Measurements from ENCODE around the gene PIEZO2. TPM values are rescaled to one million over a fixed set of nuclear protein-coding genes. Genes with fewer than 3 reads are reported as not detected.

The PIEZO2 gene
- polyA plus RNA-seq, 1 donor (not counting 4 experiments of a cell fraction or from before 2014, with no cell fraction given): not detected

DNA sequence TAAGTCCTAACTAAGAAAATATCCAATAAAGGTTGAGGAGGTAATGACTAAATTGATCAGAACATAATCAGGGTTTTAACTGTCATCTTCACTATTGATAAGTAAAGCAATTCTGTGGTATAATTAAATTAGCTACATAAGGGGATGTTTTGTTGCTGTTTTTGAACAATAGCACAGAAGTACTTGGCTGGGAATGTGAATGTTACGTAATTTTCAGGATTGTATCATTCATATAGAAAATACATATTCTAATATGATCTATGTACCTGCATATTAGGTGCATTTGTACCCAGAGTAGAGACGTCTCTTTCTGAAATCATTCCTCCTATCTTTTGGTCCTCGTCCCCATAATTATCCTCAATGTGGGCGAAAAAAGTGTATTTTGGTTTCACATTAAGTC lies 109.0 kb downstream of the PIEZO2 start:
- TF ChIP-seq CTCF (optimal IDR thresholded peaks at IDR 0.05 in 1 of 3, IDR thresholded peaks at IDR 0.05 in 1 of 3, conservative IDR thresholded peaks at IDR 0.05 in 1 of 3; ENCODE audit: extremely low read depth in 1 of 3, insufficient read depth in 2 of 3, low read length in 3 of 3) (no peak), EZH2 (IDR thresholded peaks at IDR 0.05; ENCODE audit: low read length) (no peak)
- Histone ChIP-seq H3K79me2 (ENCODE audit: control insufficient read depth, insufficient read depth, low read length) (no peaks in the 10 kb centered on the region), H3K27ac (ENCODE audit: control insufficient read depth, insufficient read depth, low read length) (no peak overlapping the region), H3K9me3 (ENCODE audit: control insufficient read depth, low read depth, low read length) (no peaks in the 10 kb centered on the region), H3K9ac (ENCODE audit: control insufficient read depth, extremely low read depth, insufficient read depth, low read length) (no peak overlapping the region), H3K36me3 (ENCODE audit: control insufficient read depth in 2 of 2, extremely low read depth in 1 of 2, insufficient read depth in 2 of 2, low read length in 2 of 2) (no peaks in the 10 kb centered on the region), H3K27me3 (ENCODE audit: control insufficient read depth, extremely low read depth, insufficient read depth, low read length) (no peaks in the 10 kb centered on the region), H3K9me1 (ENCODE audit: control insufficient read depth, extremely low read depth, insufficient read depth, low read length) (no peaks in the 10 kb centered on the region), H4K20me1 (ENCODE audit: control insufficient read depth, extremely low read depth, insufficient read depth, low read length) (no peaks in the 10 kb centered on the region), H3K4me1 (ENCODE audit: control insufficient read depth, extremely low read depth, insufficient read depth, low read length) (no peaks in the 10 kb centered on the region), H3K4me2 (ENCODE audit: control insufficient read depth, extremely low read depth, insufficient read depth, low read depth, low read length) (no peak overlapping the region), H3K4me3 (ENCODE audit: control insufficient read depth in 2 of 3, extremely low read depth in 1 of 3, insufficient read depth in 2 of 3, low read depth in 1 of 3, low read length in 3 of 3) (no peak overlapping the region), H2AFZ (ENCODE audit: control insufficient read depth, low read length) (no peak overlapping the region)
- no peak for FAIRE-seq
- no peak for DNase-seq (ENCODE audit: low read depth, low spot score)
- dilution Hi-C loops (cut with MboI; ENCODE audit: extremely low pct_ligation_motif_present, low sequenced_read_pairs): no loop called here

DNA sequence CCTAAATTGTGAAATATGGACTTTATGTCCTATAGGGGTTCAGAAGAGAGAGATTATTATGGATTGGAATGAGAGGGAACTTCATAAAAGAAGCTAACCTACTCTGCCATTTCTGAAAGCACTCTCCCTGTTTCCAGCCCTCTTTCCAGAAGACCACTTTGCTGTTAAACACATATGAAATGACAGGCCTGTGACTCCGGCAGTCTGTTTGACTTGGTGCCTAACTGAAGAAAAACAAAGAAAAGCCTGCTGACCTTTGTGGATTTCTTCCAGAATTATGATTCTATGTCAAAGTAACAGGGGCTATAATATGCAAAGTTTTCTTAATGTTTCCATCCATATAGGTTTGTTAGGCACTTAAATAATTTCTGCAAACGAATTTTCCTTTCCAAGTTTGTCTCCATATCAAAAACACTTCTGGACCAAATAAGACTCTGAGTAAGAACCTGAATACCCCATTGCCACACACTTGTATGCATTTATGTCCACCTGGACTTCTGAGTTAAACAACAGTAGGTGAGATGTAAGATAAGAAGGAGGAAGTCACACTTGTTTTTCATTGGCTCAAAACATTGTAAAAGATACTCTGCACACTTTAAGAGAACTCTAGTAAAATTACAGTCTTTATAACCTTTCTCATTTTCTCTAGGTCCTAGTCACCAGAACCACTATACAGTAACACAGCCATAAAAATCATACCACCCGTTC lies 111.7 kb downstream of the PIEZO2 start:
- H3K4me2 ChIP-seq (ENCODE audit: control insufficient read depth, extremely low read depth, insufficient read depth, low read depth, low read length): no peak overlapping the region
- H3K79me2 ChIP-seq (ENCODE audit: control insufficient read depth, insufficient read depth, low read length): no peaks in the 10 kb centered on the region
- no peaks in the 10 kb centered on the region for H3K4me1 ChIP-seq (ENCODE audit: control insufficient read depth, extremely low read depth, insufficient read depth, low read length)
- dilution Hi-C loops (cut with MboI; ENCODE audit: extremely low pct_ligation_motif_present, low sequenced_read_pairs): no loop called here
- no peaks in the 10 kb centered on the region for H3K36me3 ChIP-seq (ENCODE audit: control insufficient read depth in 2 of 2, extremely low read depth in 1 of 2, insufficient read depth in 2 of 2, low read length in 2 of 2)
- H3K4me3 ChIP-seq (ENCODE audit: control insufficient read depth in 2 of 3, extremely low read depth in 1 of 3, insufficient read depth in 2 of 3, low read depth in 1 of 3, low read length in 3 of 3): no peak overlapping the region
- no peak overlapping the region for H3K9ac ChIP-seq (ENCODE audit: control insufficient read depth, extremely low read depth, insufficient read depth, low read length)
- H2AFZ ChIP-seq (ENCODE audit: control insufficient read depth, low read length): no peak overlapping the region
- TF ChIP-seq EZH2 (IDR thresholded peaks at IDR 0.05; ENCODE audit: low read length): no peak
- TF ChIP-seq CTCF (optimal IDR thresholded peaks at IDR 0.05 in 1 of 3, IDR thresholded peaks at IDR 0.05 in 1 of 3, conservative IDR thresholded peaks at IDR 0.05 in 1 of 3; ENCODE audit: extremely low read depth in 1 of 3, insufficient read depth in 2 of 3, low read length in 3 of 3): no peak
- FAIRE-seq (no peak), DNase-seq (ENCODE audit: low read depth, low spot score) (no peak)
- H3K9me1 ChIP-seq (ENCODE audit: control insufficient read depth, extremely low read depth, insufficient read depth, low read length): no peaks in the 10 kb centered on the region
- no peaks in the 10 kb centered on the region for H4K20me1 ChIP-seq (ENCODE audit: control insufficient read depth, extremely low read depth, insufficient read depth, low read length)
- H3K9me3 ChIP-seq (ENCODE audit: control insufficient read depth, low read depth, low read length): no peaks in the 10 kb centered on the region
- H3K27ac ChIP-seq (ENCODE audit: control insufficient read depth, insufficient read depth, low read length): no peak overlapping the region
- H3K27me3 ChIP-seq (ENCODE audit: control insufficient read depth, extremely low read depth, insufficient read depth, low read length): no peaks in the 10 kb centered on the region

Measured in keratinocyte (primary cell).